ENCODE data around the gene CEL.
A peak's percentile ranks its signal among the peaks of the same experiment; 100 is the strongest.

The CEL gene

GRCh38 chr9:133100506-133101355 is 39.0 kb downstream of the CEL start:
- in situ Hi-C loops (cut with HindIII; ENCODE audit: low pct_unique_long_range_greater_than_20kb, low sequenced_read_pairs): no loop called here
- TF ChIP-seq JUND (IDR thresholded peaks at IDR 0.05; ENCODE audit: low read depth): no peak
- no peak for DNase-seq (ENCODE audit: low read depth in 1 of 2, low spot score in 1 of 2)

GRCh38 chr9:133101356-133102189 is 39.8 kb downstream of the CEL start:
- TF ChIP-seq JUND (IDR thresholded peaks at IDR 0.05; ENCODE audit: low read depth): no peak
- in situ Hi-C loops (cut with HindIII; ENCODE audit: low pct_unique_long_range_greater_than_20kb, low sequenced_read_pairs): no loop called here
- no peak for DNase-seq (ENCODE audit: low read depth in 1 of 2, low spot score in 1 of 2)

- DNase-seq (ENCODE audit: low read depth in 1 of 2, low spot score in 1 of 2): no peak
- TF ChIP-seq JUND (IDR thresholded peaks at IDR 0.05; ENCODE audit: low read depth): no peak
- in situ Hi-C loops (cut with HindIII; ENCODE audit: low pct_unique_long_range_greater_than_20kb, low sequenced_read_pairs): no loop called here
Observed at GRCh38 chr9:133102190-133103021, 40.6 kb downstream of the CEL start.

GRCh38 chr9:133103183-133103986 is 41.6 kb downstream of the CEL start:
- peak; percentile 66 to 78 for DNase-seq (ENCODE audit: low read depth in 1 of 2, low spot score in 1 of 2)
- TF ChIP-seq JUND (IDR thresholded peaks at IDR 0.05; ENCODE audit: low read depth): no peak
- in situ Hi-C loops (cut with HindIII; ENCODE audit: low pct_unique_long_range_greater_than_20kb, low sequenced_read_pairs): no loop called here

GRCh38 chr9:133103987-133104505 is 42.3 kb downstream of the CEL start:
- in situ Hi-C loops (cut with HindIII; ENCODE audit: low pct_unique_long_range_greater_than_20kb, low sequenced_read_pairs): no loop called here
- DNase-seq (ENCODE audit: low read depth in 1 of 2, low spot score in 1 of 2): no peak
- TF ChIP-seq JUND (IDR thresholded peaks at IDR 0.05; ENCODE audit: low read depth): no peak

GRCh38 chr9:133104718-133105460 is 43.1 kb downstream of the CEL start:
- no peak for DNase-seq (ENCODE audit: low read depth in 1 of 2, low spot score in 1 of 2)
- TF ChIP-seq JUND (IDR thresholded peaks at IDR 0.05; ENCODE audit: low read depth): no peak
- in situ Hi-C loops (cut with HindIII; ENCODE audit: low pct_unique_long_range_greater_than_20kb, low sequenced_read_pairs): no loop called here

- TF ChIP-seq JUND (IDR thresholded peaks at IDR 0.05; ENCODE audit: low read depth): no peak
- in situ Hi-C loops (cut with HindIII; ENCODE audit: low pct_unique_long_range_greater_than_20kb, low sequenced_read_pairs): no loop called here
- no peak for DNase-seq (ENCODE audit: low read depth in 1 of 2, low spot score in 1 of 2)
Observed at GRCh38 chr9:133105461-133105770, 43.6 kb downstream of the CEL start.

- TF ChIP-seq JUND (IDR thresholded peaks at IDR 0.05; ENCODE audit: low read depth): no peak
- in situ Hi-C loops (cut with HindIII; ENCODE audit: low pct_unique_long_range_greater_than_20kb, low sequenced_read_pairs): no loop called here
- no peak for DNase-seq (ENCODE audit: low read depth in 1 of 2, low spot score in 1 of 2)
Observed at GRCh38 chr9:133106511-133107244, 44.9 kb downstream of the CEL start.

- in situ Hi-C loops (cut with HindIII; ENCODE audit: low pct_unique_long_range_greater_than_20kb, low sequenced_read_pairs): no loop called here
- DNase-seq (ENCODE audit: low read depth in 1 of 2, low spot score in 1 of 2): no peak
- TF ChIP-seq JUND (IDR thresholded peaks at IDR 0.05; ENCODE audit: low read depth): no peak
Observed at GRCh38 chr9:133107245-133107722, 45.5 kb downstream of the CEL start.

GRCh38 chr9:133107961-133108793 is 46.4 kb downstream of the CEL start:
- no peak for DNase-seq (ENCODE audit: low read depth in 1 of 2, low spot score in 1 of 2)
- in situ Hi-C loops (cut with HindIII; ENCODE audit: low pct_unique_long_range_greater_than_20kb, low sequenced_read_pairs): no loop called here
- TF ChIP-seq JUND (IDR thresholded peaks at IDR 0.05; ENCODE audit: low read depth): no peak
